Mesendoderm (in vitro differentiated cells): ENCODE data around the gene PRKCSH. TPM values are rescaled to one million over a fixed set of nuclear protein-coding genes. Genes with fewer than 3 reads are reported as not detected.

ENCODE experiments used
- small RNA-seq: library from polyadenylated mRNA; stranded (forward); fragments of <200 nt; extraction: miRNeasy Mini kit (QIAGEN cat#:217004); gene quantifications from one replicate; pipeline ENCODE3, GENCODE V24; 2013; ENCODE audit not compliant: insufficient read depth

Gene PRKCSH

Small RNA genes within 50 kb of the gene (small RNA-seq; reads per million reads assigned to genes)
- gene MIR7974 = 2,503 reads per million, percentile 99 among the genes with 10 or more reads in this experiment
- gene RF00019 = not detected
